Thoracic aorta (tissue), 2 donors: ENCODE data around the gene CCT8. TPM values are rescaled to one million over a fixed set of nuclear protein-coding genes. Genes with fewer than 3 reads are reported as not detected.

ENCODE experiments used
- ATAC-seq: fragments of 150-250 bp; one replicate; pipeline ENCODE4 v1.8.0; 2017; ENCODE audit warnings: low read depth; ENCODE audit not compliant: insufficient number of reproducible peaks, low FRiP score
- DNase-seq: peaks from one replicate; pipeline ENCODE4 v3.0.0-alpha.2; 2020; ENCODE audit warnings: low spot score
- H3K27ac ChIP-seq, 2 donors: fragments of 200-600 bp; sonication (generic); 1 replicate in 1 of 2; 2 replicates in 1 of 2; pipeline ENCODE4 v1.5.1; 2016; ENCODE audit warnings: mild to moderate bottlenecking in 2 of 2, moderate library complexity in 2 of 2
- H3K27me3 ChIP-seq: fragments of 200-600 bp; sonication (generic); replicated peaks from 2 replicates; pipeline ENCODE4 v1.6.0; 2016; ENCODE audit warnings: mild to moderate bottlenecking; ENCODE audit not compliant: insufficient read depth
- H3K36me3 ChIP-seq: fragments of 200-600 bp; sonication (generic); one replicate; pipeline ENCODE4 v1.5.1; 2016
- H3K4me1 ChIP-seq, 2 donors: fragments of 200-600 bp; sonication (generic); 1 replicate in 1 of 2; 2 replicates in 1 of 2; pipeline versions ENCODE4 v1.5.1 to v1.6.0; 2016; ENCODE audit warnings: low read depth in 2 of 2, mild to moderate bottlenecking in 1 of 2; ENCODE audit not compliant: control insufficient read depth in 1 of 2
- H3K4me3 ChIP-seq: fragments of 200-600 bp; sonication (generic); 2 replicates; pipeline ENCODE4 v1.5.1; 2016; ENCODE audit warnings: mild to moderate bottlenecking
- H3K9me3 ChIP-seq: fragments of 200-600 bp; sonication (generic); 2 replicates; pipeline ENCODE4 v1.5.1; 2016
- total RNA-seq, 2 donors: library from RNA; depleted of rRNA; stranded (reverse); fragments of >200 nt; gene quantifications; one replicate each; pipeline versions ENCODE4 v1.1.0 to v1.2.3, GENCODE V29; 2016
- TF ChIP-seq, protein P1 (sequence below): fragments of 200-600 bp; sonication (generic); IDR thresholded peaks from one replicate; pipeline ENCODE4 v1.5.1; 2019; ENCODE audit warnings: antibody characterized with exemption

Gene CCT8
- total RNA-seq, 2 donors from 2014 or later, result 76.9 to 110 TPM

DNA sequence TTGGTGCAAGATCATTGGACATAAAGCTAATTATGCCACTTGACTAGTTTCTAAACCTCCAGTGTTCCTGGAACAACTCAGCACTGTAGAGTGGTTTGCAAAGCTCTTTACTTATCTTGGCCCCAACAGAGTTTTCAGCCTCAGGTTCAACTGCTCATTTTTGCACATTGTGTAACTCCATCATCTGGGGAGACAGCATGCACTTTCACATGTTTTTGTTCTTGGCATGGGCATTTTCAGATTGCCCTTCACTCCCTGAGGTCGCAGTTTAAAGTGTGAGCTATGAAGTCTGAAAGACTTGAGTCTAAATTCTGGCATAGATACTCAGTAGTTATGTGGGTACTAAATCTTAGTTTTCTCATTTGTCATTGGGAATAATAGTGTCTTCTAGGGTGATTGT, 43.9 kb downstream of the CCT8 start:
- Histone ChIP-seq H3K9me3 (no peaks in the 10 kb centered on the region), H3K27me3 (no peaks in the 10 kb centered on the region), H3K4me1 (peaks cover 8 to 18% of the 10 kb centered on the region in 2 donors), H3K36me3 (peaks cover 18% of the 10 kb centered on the region), H3K4me3 (no peak overlapping the region), H3K27ac (no peak overlapping the region)
- TF ChIP-seq, protein P1, sequence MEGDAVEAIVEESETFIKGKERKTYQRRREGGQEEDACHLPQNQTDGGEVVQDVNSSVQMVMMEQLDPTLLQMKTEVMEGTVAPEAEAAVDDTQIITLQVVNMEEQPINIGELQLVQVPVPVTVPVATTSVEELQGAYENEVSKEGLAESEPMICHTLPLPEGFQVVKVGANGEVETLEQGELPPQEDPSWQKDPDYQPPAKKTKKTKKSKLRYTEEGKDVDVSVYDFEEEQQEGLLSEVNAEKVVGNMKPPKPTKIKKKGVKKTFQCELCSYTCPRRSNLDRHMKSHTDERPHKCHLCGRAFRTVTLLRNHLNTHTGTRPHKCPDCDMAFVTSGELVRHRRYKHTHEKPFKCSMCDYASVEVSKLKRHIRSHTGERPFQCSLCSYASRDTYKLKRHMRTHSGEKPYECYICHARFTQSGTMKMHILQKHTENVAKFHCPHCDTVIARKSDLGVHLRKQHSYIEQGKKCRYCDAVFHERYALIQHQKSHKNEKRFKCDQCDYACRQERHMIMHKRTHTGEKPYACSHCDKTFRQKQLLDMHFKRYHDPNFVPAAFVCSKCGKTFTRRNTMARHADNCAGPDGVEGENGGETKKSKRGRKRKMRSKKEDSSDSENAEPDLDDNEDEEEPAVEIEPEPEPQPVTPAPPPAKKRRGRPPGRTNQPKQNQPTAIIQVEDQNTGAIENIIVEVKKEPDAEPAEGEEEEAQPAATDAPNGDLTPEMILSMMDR, result no peak
- no peak for DNase-seq
- no peak for ATAC-seq

DNA sequence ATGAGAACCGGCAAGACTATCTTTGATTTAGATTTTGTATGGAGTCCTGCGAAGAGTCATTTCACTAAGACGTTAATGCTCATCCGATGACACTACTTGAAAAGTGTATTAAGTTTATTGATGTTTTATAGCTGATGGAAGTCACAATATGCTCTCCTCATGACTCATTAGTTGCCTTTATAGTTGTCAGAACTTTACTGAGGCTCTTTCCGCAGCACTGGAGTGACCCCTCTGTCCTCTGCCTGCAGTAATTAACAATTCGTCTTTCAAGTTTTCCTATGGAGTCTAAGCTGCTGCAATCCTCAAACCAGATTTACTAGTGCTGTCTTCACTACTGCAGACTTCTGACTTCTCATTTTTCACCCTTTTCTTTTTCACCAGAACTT, 48.1 kb downstream of the CCT8 start:
- H3K4me3 ChIP-seq, result peak overlapping the region; percentile 83
- peaks cover 11 to 18% of the 10 kb centered on the region in 2 donors for H3K4me1 ChIP-seq
- peak overlapping the region; percentile 95 to 98 for H3K27ac ChIP-seq
- TF ChIP-seq, protein P1, result no peak
- DNase-seq, result no peak
- H3K9me3 ChIP-seq, result no peaks in the 10 kb centered on the region
- H3K27me3 ChIP-seq, result no peaks in the 10 kb centered on the region
- H3K36me3 ChIP-seq, result no peaks in the 10 kb centered on the region
- no peak for ATAC-seq

DNA sequence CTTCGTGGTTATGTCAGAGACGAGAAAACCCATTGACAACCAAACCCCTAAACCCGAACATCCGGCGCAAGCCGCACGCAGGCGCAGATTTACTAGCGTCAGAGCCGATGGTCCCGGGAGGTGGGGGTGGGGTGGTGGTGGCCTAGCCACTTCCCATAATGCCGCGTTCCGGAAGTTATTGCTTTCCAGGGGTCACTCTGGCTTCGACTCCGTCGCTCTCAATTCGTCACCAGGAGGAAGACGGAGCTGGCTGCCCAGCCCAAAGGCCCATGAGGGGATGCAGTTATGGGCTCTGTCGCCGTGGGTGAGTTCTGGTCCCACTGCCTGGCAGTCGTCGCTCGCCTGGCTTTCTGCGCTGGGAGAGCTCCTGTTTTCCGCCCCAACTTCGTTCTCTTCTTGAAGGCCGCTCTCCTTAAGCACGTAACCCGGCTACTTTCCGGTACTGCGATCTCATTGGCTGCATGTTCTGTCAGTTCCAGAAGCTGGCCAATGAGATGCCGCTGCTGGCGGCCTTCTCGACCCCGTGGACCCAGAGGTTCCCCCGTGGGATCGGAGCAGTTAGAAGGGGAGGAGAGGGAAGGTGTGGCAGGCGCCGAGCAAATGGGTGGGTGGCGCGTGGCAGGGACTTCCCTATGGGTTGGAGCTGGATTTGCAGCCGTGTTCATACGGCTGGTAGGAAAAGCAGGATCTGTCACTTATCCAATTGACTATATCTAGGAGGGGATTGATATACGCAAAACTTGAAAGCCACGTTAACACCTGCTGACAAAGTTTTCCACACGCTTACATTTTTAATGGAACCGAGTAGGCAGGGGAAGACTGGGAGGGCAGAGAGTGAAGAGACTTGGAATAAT, 48.7 kb downstream of the CCT8 start, which contains the start of gene USP16:
USP16 (plus strand) TSS at position 195 of the 854 bp plus-strand sequence. CDS start 3,246 bp downstream, outside the sequence.
- peak; percentile 97 for ATAC-seq

DNA sequence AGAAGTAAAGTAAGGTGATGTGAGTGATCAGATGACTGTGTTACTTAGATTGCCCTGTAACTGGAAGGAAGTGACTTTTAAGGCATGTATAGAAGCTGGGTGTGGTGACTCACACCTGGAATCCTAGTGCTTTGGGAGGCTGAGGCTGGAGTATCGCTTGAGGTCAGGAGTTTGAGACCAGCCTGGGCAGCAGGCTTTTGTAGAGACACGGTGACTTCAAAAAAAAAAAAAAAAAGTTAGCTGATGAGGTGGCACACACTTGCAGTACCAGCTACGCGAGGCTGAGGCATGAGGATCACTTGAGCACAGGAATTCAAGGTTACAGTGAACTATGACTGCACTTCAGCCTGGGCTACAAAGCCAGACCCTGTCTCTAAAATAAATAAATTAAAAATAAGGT, 51.3 kb downstream of the CCT8 start:
- ATAC-seq (no peak), DNase-seq (no peak)
- no peaks in the 10 kb centered on the region for H3K9me3 ChIP-seq
- no peak overlapping the region for H3K4me3 ChIP-seq
- H3K27ac ChIP-seq, result no peak overlapping the region
- no peaks in the 10 kb centered on the region for H3K27me3 ChIP-seq
- TF ChIP-seq, protein P1, result no peak
- peaks cover 24 to 33% of the 10 kb centered on the region in 2 donors for H3K4me1 ChIP-seq
- H3K36me3 ChIP-seq, result no peaks in the 10 kb centered on the region

More for the DNA sequence above, 48.7 kb downstream of the CCT8 start, which contains the start of gene USP16:
- Histone ChIP-seq H3K9me3 (no peaks in the 10 kb centered on the region), H3K27me3 (no peaks in the 10 kb centered on the region), H3K36me3 (no peaks in the 10 kb centered on the region), H3K27ac (peak within 1 kb of the TSS; percentile 95 to 98), H3K4me3 (peak within 1 kb of the TSS; percentile 83), H3K4me1 (peaks cover 14 to 22% of the 10 kb centered on the region in 2 donors)
- TF ChIP-seq, protein P1, result peak; percentile 48
- peak; percentile 89 for DNase-seq

DNA sequence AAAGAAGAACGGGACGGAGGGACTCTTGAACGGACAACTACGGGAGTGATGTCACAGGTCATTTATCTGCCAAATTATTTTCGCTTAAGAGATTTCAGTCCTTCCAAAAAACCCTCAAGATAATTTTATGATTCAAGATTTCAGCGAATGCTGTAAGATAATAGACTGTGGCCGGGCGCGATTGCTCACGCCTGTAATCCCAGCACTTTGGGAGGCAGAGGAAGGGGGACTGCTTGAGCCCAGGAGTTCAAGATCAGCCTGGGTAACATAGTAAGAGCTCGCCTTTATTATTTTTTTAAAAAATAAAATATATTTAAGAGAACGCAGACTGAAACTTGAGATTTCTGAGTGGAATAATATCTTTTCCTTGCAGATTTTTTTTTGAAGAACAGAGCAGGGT, 54.9 kb downstream of the CCT8 start:
- Histone ChIP-seq H3K27ac (peak overlapping the region; percentile 73 to 74), H3K4me3 (peak overlapping the region; percentile 90), H3K27me3 (no peaks in the 10 kb centered on the region), H3K9me3 (no peaks in the 10 kb centered on the region), H3K36me3 (no peaks in the 10 kb centered on the region), H3K4me1 (peaks cover 13 to 21% of the 10 kb centered on the region in 2 donors)
- ATAC-seq (no peak), DNase-seq (no peak)
- TF ChIP-seq, protein P1, result no peak
